B cell (primary cell): Measurements from ENCODE around the gene FRYL.

Experiments used
- EZH2 ChIP-seq: IDR thresholded peaks from 2 replicates; pipeline ENCODE4 v1.6.1; 2012; ENCODE audit warnings: borderline replicate concordance, low read depth, mild to moderate bottlenecking, moderate library complexity, low read length; ENCODE audit not compliant: insufficient read depth, poor library complexity, severe bottlenecking
- TF ChIP-seq, protein P1 (sequence below): fragments of 200-600 bp; IDR thresholded peaks from one replicate; pipeline ENCODE4 v1.8.0; 2022; ENCODE audit warnings: antibody characterized with exemption, mild to moderate bottlenecking

DNA sequence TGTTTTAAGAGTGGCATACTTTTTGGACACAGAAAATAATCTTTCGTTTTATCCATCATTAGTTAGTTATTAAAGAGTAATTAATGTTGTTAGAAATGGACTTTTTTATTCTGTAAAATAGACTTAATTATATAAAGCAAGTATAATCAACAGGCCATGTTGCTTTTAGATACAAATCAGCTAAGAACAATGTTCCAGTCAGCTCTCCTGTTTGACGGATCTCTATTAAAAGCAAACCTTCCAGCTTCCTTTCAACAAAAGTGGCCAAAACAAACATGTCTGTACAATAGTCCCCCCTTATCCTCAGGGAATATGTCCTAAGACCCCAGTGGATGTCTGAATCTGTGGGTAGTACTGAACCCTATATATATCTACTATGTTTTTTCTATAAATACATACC lies 301.8 kb downstream of the FRYL start:
- TF ChIP-seq, protein P1, sequence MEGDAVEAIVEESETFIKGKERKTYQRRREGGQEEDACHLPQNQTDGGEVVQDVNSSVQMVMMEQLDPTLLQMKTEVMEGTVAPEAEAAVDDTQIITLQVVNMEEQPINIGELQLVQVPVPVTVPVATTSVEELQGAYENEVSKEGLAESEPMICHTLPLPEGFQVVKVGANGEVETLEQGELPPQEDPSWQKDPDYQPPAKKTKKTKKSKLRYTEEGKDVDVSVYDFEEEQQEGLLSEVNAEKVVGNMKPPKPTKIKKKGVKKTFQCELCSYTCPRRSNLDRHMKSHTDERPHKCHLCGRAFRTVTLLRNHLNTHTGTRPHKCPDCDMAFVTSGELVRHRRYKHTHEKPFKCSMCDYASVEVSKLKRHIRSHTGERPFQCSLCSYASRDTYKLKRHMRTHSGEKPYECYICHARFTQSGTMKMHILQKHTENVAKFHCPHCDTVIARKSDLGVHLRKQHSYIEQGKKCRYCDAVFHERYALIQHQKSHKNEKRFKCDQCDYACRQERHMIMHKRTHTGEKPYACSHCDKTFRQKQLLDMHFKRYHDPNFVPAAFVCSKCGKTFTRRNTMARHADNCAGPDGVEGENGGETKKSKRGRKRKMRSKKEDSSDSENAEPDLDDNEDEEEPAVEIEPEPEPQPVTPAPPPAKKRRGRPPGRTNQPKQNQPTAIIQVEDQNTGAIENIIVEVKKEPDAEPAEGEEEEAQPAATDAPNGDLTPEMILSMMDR, result no peak
- TF ChIP-seq EZH2, result no peak
